Renal cortical epithelial cell (primary cell): ENCODE data around the gene CHRM4. TPM values are rescaled to one million over a fixed set of nuclear protein-coding genes. Genes with fewer than 3 reads are reported as not detected.

Experiments used
- DNase-seq: peaks from one replicate; pipeline ENCODE4 v3.0.0-alpha.2; 2011; ENCODE audit warnings: low read depth
- total RNA-seq: library from RNA; depleted of rRNA; stranded (reverse); fragments of >200 nt; gene quantifications from 2 replicates; pipeline ENCODE4 v1.2.3, GENCODE V29; 2014

CHRM4 gene
- total RNA-seq = not detected in 2 replicates

DNA sequence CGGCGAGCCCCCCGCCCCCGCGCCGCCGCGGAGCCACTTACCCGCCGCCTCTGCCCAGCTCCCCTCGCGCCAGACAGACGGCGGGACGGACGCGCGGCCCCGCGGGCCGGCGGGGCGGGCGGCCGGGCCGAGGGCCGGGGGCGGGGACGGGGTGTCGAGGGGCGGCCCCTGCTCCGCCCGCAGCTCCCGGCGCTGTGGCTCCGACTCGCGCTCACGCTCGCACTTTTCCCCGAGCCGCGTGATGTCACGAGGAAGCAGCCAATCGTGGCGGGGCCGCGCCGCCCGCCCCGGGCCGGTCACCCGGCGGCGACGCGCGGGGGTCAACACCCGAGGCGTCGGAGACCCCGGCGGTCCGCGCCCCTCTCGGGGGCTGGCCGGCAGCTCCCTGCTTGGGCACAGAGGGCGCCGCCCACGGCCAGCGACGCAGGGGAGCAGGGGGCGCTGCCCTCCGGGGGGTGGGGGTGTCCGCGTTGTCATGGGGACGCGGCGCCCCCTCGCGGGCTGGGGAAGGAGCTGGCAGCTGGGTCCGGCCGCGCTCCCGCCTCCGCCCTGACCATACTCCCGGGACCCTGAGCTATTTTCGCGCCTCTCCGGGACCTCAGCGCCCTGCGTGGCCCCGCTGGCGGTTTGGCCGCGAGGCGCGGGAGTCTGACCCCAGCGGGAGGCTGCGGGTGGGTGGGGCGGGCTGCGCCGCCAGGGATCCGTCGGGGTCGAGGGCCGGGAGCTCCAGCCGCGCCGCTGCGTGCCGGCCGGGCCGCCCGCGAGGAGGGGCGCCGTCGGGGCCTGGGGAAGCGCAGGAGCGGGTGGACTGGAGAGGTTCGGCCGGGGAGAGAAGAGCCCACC is at the start of gene CHRM4:
Gene CHRM4, minus strand, starts transcription at position 199 of the 843 bp plus-strand sequence. CDS start 5,219 bp downstream, outside the sequence.
- no peak for DNase-seq

DNA sequence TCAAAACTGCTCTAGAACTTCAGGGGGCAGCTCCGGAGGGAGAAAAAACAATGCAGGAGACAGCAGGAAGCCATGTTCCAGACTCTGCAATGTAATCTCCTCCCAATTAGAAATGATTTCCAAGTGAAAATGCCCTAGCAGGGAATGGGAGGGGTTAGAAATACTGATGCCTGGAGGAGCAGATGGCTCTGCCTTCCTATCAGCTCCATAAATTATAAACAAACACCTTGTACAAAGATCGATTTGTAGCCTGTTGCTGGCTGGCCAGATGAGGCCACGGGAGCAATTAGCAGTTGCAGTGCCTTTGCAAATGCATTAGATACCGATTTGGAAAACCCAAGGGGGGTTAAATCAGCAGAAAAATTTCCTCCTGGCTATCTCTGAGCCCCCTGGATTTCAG is 46.6 kb upstream of the CHRM4 start:
- no peak for DNase-seq

DNA sequence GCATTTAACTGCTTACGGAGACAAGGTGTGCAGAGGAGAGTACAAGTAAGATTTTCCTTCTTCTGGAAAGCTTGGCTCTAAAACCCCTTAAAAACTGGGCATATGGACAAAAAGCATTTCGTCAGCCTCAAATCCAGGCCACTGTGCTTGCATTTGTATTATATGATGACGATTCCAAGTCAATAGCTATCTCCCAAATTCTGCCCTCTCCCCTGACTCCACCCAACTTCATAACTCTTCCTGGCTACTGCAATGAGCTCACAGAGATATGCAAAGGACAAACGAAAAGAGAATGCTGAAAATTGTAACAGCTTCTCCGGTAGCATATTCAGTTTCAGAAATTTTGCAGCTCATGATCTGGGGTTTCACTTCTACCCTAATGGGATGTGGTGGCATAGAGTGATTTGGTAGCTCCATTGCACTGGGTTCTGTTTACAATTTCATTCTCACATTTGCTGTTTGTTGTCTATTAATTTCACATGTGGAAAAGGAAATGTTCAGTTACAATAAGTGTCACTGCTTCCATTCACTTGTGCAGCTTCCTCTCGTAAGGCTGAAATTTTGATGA is 45.6 kb upstream of the CHRM4 start:
- DNase-seq = no peak

DNA sequence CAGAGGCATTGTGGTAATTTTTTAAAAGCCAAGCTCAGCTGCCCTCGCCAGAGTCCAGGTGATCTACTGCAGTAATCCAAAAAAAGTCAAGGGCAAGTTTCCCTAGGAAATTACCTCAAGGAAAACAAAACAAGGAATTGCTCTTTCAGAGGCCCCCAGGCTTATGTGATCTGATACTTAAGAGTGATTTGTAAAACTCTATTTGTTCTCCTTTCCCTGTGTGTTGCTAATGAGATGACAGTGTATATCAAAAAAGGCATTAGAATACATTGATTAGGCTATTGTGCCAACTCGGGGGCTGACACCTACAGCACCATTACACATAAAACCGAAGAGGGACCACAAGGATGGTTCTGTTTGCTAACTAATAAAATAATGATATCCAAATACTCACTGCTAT is 44.5 kb upstream of the CHRM4 start:
- no peak for DNase-seq

DNA sequence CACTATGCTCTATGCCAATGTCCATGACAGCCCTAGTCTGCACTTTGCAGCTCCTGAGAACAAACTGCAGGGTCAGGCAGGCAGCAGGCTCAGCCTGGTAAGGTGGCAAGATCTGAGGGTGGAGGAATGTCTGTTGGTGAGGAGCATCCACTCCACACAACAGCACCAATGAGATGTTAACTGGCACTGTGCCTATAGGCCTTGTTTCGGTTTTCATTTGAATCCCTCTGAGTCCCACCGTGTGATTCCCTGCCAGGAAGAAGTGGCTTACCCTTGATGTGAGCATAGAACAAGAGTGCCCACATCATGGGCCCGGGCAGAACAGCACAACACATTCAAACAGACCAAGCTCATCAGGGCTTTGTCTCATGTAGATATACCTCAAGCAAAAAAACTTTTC is 44.1 kb upstream of the CHRM4 start:
- no peak for DNase-seq

DNA sequence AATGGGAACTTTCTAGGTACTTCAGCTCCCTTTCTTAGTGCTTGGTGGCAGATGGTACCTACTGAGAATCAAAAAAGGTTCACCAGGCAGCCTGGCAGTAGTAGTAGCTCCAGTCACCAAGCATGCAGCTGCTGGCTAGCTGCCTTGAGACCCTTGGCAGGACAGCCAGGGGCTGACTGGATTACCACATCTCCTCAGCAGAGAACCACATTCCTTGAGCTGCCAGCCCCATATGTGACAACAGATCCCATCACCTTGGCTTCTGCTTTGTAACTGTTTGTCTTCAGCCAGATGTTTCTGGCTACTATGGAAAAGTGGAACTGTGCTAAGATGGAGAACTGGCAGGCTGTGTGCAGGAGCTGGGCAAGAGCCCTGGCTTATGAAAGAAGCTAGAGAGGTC is 39.6 kb upstream of the CHRM4 start:
- no peak for DNase-seq

DNA sequence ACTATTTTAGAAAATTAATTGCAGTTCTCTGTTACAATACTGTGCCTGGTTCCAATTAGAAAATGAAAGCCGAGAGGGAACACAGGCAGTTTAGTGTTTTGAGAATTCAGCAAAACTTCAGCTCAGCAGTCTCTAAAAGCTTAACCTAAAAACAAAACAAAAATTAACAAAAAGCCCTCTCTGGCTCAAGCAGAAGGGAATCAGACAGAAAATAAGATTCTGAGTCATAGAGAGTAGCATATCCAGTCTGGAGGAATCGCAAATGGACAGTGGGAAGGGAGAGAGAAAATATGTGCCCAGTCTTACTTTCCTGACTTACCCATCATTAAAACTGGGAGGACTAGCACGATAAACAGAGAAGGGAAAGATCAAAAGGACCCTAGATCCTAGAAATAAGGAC is 38.1 kb upstream of the CHRM4 start:
- DNase-seq = no peak

DNA sequence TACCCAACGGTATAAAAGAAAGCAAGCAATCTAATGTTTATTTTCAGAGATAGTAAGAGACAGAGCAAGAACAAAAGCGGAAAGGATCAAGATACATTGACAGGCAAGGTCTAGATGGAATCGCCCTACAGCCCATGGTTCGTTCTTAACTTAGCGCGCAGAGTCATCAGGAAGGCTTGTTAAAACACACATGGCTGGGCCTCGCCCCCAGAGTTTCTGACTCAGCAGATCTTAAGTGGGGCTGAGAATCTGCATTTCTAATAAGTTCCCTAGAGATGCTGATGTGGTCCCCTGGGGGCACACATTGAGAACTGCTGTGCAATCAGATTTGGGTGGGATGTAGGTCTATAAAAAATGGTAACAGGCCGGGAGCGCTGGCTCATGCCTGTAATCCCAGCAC is 35.8 kb upstream of the CHRM4 start:
- DNase-seq = no peak

DNA sequence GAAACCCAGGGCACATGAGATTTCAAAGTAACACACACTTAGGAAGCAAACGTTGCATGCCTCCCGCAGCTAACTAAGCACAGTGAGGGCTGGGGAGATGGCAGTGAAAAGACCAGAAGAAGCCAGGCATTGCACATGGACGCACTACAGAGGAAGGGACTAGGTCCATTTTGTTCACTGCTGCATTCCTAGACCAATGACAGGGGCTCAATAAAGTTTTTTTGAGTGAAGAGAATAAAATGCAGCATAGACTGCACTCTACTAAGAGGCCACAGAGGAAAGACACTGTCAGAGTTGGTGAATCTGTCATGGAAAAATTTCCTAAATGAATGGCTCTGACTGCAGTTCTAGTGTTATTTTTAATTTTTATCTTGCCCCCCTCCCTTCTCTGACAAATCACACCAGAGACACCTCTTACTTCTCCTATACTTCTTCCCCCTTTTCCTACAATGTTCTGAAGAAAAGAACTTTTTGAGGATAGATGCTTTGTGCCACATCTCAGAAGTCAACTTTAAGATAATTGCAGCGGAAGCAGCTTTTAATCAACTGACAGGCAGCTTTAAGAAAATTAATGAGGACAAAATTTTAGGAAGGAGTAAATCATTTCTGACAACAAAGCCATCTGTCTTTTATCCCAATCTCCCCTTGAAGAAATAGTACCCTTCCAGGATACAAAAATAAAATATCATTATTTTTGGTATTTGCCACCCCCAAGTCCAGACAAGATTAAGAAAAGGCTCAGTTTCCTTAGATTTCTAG is 34.8 kb upstream of the CHRM4 start:
- DNase-seq = no peak

DNA sequence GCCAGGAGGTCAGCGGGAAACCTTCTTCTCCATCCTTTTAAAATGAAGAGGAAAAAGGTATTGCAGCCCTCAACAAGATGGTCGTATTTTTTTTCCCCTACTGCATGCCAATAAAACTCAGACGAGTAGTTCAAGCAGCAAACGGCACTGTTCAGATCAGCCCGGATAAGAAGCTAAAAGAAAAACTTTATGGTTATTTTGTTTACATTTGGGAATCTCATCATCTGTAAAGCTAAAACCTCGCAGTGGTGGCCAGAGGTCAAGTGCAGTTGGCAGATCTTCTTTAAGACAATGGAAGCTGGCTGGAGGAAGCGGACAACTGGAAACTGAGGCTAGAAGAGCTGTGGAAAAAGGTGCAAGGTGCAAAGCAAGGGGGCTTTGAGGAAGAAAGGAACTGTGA is 31.0 kb upstream of the CHRM4 start:
- no peak for DNase-seq

DNA sequence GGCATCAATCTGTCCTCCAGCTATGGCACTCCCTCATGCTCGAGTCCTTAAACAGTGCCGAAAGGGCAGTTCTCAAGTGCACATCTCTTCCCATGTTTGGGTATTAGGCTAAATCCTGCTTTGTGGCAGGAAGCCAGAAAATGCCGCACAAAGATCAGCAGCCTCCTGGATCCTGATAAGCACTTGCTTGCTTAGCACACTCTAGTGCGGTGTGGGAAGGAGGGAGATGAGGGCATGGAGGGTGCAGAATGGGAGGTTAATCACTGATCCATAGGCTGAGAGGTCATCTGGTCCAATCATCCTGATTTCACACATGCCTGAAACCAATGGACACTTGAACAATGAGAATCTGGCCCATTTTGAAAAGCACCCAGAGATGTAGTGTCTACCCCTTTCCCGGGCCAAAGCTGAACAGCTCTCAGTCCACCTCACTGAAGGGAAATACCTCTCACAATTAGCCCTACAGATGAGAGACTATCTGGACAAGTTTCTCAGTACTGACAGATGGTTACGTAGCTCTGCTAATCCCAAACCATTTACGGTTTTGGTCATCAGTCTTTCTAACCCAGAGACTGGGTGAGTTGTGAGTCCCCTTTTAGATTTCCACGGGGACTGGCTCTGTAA is 29.8 kb upstream of the CHRM4 start:
- DNase-seq = no peak

DNA sequence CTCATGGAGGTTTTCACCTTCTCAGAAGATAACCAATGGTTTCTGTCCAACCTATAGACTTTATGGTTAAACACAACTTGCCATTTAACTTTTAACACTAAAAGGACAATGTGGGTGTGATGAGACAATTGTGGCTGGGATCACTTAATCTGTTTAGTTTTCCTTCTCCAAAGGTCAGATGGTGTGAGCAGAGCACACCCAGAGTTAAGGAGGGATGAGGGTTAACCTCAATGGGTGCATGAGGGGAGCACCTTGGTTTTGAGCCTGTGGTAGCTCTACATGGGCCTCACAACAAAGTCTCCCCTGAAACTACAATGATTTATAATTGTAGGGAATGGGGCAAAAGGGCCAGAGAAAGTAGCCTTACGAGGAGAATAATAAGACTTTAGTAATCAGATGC is 28.9 kb upstream of the CHRM4 start:
- no peak for DNase-seq

DNA sequence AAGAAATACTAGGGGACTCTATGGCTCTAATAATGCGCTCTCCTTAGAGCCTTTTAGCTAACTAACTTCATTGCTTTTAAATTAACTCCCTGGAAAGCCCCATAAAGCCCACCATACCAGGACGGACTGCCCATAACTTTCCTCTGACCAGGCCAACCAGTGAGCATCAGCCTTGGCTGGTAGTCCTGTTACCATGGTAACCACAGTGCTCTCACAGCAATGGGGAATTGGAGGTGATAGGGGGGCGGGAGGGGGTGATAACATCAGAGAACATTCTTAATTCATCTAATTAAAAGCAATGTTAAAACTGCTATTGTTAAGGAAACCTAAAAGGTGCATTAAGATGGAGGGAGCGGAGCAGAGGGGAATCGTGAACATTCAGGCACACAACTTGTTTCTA is 27.2 kb upstream of the CHRM4 start:
- no peak for DNase-seq

DNA sequence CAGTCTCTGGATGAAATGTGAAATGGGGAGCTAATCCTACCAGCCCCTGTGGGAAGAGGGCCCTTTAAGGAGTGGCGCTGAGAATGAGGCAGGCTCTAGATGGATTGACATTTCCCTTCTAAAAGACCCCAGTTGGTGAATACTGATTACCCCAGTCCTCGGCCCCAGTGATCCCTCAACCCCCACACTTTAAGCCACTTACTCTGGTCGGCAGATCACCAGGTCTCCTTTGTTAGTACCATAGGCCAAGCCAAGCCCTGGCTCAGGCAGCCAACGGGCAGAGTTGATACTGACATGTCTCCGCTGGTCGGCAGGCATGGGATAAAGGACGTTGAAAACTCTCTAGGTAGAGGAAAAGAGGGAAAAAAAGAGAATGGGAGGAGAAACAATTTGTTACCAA is 26.1 kb upstream of the CHRM4 start:
- DNase-seq = no peak

DNA sequence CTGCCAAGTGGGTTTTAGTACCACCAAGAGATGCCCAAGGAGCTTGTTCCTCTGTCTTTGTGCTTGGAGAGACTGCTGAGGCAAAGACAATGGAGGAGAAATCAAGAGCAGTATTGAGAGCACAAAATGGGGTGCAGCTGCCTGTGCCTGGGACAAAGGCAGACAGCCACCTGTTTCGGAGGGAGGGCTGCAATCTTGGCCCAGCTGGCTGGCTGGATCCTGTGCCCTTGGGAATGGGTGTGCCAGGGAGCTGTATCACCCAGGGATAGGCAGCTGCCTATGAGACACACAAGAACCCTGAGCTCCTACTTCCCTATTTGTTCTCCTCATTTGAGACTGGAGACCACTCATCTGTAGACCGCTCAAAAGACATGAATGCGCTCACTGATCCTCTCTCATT is 23.3 kb upstream of the CHRM4 start:
- DNase-seq = no peak

DNA sequence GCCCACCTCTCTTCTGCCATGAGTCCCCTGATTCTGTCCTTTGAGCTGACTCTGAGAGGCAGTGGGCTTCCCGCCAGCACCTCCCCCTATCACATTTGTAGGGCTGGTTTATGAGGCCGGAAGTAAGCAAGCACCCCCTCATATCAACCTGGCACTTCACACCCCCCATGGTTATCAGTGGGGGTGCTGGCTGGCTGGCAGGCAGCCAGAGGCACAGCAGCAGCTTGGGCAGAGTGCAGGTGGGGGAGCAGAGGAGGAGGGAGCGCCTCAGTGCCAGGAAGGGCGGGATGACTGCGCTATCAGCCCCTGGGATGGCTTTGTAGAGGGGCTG is 22.9 kb upstream of the CHRM4 start:
- no peak for DNase-seq

DNA sequence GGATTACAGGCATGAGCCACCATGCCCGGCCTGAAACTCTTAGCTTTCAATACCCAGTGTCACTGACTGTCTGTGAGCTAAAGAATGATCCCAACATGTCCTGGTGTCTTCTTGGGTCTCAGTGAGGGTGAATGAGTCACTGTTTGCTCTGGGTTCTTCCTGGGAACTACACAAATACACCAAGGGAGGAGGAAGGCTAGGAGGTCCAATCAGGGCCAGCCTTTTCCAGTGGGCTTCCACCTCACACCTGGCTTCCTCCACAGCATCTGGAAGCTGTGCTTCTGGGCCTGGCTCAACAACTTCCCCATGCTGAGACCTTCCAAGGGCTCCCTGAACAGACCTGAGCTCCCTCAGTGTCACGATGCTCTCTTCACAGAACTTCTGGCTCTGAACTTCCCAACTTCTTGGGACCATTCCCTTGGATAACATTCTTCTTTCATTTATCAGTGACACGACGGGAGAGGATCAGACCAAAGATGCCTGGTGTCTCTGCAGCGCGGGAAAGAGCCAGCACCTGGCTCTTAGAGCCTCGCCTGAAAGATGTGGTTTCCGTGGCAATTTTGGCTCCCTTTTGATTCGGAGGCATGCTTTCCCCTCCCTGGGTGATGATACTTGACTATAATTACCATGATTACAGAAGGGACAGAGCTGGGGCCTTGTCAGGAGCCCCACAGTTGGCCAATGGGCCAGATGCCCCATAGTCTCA is 22.3 kb upstream of the CHRM4 start:
- no peak for DNase-seq

DNA sequence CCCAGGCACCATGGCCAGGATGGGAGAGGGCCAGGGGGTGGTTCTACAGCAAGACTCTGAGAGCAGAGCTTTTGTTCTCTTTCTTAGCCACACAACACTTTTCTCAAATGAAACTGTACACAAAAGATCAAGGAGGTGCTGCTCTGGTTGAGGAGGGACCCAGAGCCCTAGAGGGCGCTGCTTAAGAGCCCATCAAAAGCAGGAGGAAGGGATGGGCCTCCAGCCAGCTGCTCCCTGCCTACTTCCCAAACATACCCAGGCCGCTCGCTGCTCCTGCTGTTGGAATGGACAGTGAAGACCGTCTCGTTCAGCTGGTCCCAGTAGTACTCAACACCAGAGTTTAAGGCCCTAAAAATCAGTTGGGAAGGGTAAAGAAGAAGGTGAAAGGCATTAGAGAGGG is 18.4 kb upstream of the CHRM4 start:
- DNase-seq = no peak

DNA sequence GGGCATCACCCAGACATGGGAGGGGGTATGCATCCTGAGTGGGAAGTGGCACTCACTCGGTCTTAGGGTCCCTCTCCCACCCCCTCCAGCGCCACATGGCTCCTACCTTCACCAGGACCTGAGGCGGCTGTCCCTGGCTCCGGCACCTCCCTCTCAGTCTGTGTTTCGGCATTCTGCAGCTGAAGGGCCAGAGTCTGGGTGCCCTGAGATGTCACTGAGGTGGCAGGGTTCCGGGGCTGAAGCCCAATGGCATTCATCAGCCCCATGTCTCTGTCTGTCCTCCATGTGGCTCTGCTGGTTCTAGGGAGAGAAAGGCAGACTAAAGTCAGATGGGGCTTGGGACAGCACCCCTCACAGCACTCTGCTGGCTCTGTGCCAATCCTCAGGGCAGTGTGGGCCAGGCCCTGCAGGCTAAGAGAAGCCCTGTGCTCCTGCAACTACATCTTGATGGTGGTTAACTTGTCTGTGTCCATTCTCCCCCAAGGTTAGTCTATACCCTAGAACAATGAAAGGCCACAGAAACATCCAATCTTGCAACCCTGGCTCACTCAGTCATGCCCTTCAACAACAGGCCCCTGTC is 16.9 kb upstream of the CHRM4 start:
- no peak for DNase-seq

DNA sequence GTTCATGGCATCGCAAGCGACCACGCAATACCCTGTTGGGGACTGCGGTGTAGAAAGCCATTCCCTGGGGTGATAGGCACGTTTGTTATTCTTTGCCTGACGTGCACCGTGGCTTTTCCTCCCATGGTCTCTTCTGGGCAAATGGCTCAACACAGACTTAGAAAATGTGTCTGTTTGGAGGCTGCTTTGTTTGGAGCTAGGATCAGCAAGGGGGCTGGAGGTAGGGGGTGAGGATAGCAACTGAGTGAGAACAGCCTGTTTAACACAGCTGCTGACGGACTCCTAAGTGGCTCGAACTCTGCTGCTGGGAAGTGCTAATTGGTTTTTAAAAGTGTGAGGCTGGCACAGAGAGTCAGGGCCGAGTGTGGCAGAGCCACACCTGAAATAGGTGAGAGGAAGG is 16.1 kb upstream of the CHRM4 start:
- DNase-seq = no peak

DNA sequence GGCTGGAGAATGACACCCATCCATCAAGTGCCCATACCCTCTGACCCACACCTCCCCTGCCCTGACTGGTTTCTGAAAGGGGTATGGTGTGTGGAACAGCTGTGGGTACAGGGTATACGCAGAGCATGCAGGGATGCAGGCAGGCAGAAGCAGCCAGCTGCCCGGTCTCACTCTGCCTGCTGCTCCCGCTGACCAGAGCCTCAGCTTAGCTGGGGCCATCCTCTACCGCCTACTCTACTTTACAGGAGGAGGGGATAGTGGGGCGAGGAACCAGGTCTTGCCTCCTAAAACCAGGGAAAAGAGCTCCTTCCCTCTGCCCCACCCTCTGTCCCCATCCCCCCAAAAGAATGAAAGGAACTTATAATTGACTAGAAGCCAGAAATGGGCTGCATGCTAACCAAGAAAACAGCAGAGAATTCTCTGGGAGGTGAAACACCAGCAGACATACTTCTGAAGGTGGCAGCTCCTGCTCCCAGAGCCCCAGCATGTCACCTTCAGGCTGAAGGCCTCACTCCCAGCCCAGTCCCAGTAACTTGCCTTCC is 13.0 kb upstream of the CHRM4 start:
- no peak for DNase-seq
